Middle frontal gyrus (tissue), 1 donor: ENCODE data around the gene MMP11.
"Not testable (repeated sequence)": the region's sequence is repeated elsewhere in the genome, so short reads cannot be mapped to it uniquely, and the experiment has no call there.

ENCODE experiments used
- DNase-seq: peaks from one replicate; pipeline ENCODE4 v3.0.0-alpha.2; 2015; ENCODE audit warnings: low spot score; ENCODE audit errors: extremely low spot score

Gene MMP11

GRCh38 chr22:23772649-23773473 is at the start of gene MMP11:
Gene MMP11 (plus strand): TSS chr22:23772849. CDS start chr22:23772871, 22 bp downstream.
- DNase-seq, result no peak

- not testable (repeated sequence) for DNase-seq
Measured at GRCh38 chr22:23728108-23728507, 44.5 kb upstream of the MMP11 start.

GRCh38 chr22:23737696-23738095 is 35.0 kb upstream of the MMP11 start:
- DNase-seq, result no peak

- DNase-seq, result no peak
Measured at GRCh38 chr22:23742505-23743264, 30.0 kb upstream of the MMP11 start.

- peak; percentile 4 for DNase-seq
Measured at GRCh38 chr22:23743303-23743705, 29.3 kb upstream of the MMP11 start.

- DNase-seq, result no peak
Measured at GRCh38 chr22:23744001-23744400, 28.6 kb upstream of the MMP11 start.

- DNase-seq, result no peak
Measured at GRCh38 chr22:23744485-23744884, 28.2 kb upstream of the MMP11 start.

GRCh38 chr22:23745791-23746190 is 26.9 kb upstream of the MMP11 start:
- DNase-seq, result no peak

- no peak for DNase-seq
Measured at GRCh38 chr22:23749841-23750301, 22.8 kb upstream of the MMP11 start.

GRCh38 chr22:23750367-23750713 is 22.3 kb upstream of the MMP11 start:
- DNase-seq, result no peak

GRCh38 chr22:23750714-23751440 is 21.8 kb upstream of the MMP11 start, which contains the start of gene ZNF70:
Gene ZNF70 (minus strand): TSS chr22:23751112. CDS start chr22:23745140, 5,972 bp downstream.
- DNase-seq, result no peak

- no peak for DNase-seq
Measured at GRCh38 chr22:23751441-23751996, 21.1 kb upstream of the MMP11 start.

GRCh38 chr22:23752090-23752691 is 20.5 kb upstream of the MMP11 start:
- DNase-seq, result no peak

- DNase-seq, result no peak
Measured at GRCh38 chr22:23752750-23753149, 19.9 kb upstream of the MMP11 start.

- DNase-seq, result no peak
Measured at GRCh38 chr22:23753385-23753784, 19.3 kb upstream of the MMP11 start.

- DNase-seq, result no peak
Measured at GRCh38 chr22:23754220-23754919, 18.3 kb upstream of the MMP11 start, which contains the start of gene VPREB3. Gene VPREB3 (minus strand): TSS chr22:23754425. CDS start chr22:23754363, 62 bp downstream.

GRCh38 chr22:23754980-23755636 is 17.5 kb upstream of the MMP11 start:
- no peak for DNase-seq

- no peak for DNase-seq
Measured at GRCh38 chr22:23755711-23756110, 16.9 kb upstream of the MMP11 start.

GRCh38 chr22:23756891-23757290 is 15.8 kb upstream of the MMP11 start:
- no peak for DNase-seq

- no peak for DNase-seq
Measured at GRCh38 chr22:23759566-23759965, 13.1 kb upstream of the MMP11 start.
